DND-41 (cell line): Measurements from ENCODE around the gene SUMO4.

Experiments
- CTCF ChIP-seq: IDR thresholded peaks from 2 replicates; pipeline ENCODE4 v1.5.1; 2012; ENCODE audit warnings: borderline replicate concordance, low read length, moderate library complexity, mild to moderate bottlenecking; ENCODE audit not compliant: poor library complexity, severe bottlenecking; ENCODE audit errors: extremely low read depth
- EZH2 ChIP-seq: IDR thresholded peaks from 3 replicates; pipeline ENCODE4 v1.6.1; 2012; ENCODE audit warnings: borderline replicate concordance, low read depth, mild to moderate bottlenecking, moderate library complexity, low read length, inconsistent platforms; ENCODE audit not compliant: severe bottlenecking

- TF ChIP-seq CTCF (no peak), EZH2 (no peak)
These were observed 38.8 kb downstream of the SUMO4 start for GRCh38 chr6:149438855-149439254.
